ENCODE results near the gene CPA5. TPM values are rescaled to one million over a fixed set of nuclear protein-coding genes. Genes with fewer than 3 reads are reported as not detected.
A peak's percentile ranks its signal among the peaks of the same experiment; 100 is the strongest.

The CPA5 gene
- total and polyA plus RNA-seq, 10 of the 15 experiments (the other 5 are each of a cell fraction or from before 2014, with no cell fraction given): 0.06 to 0.52 (median 0.29) TPM; not detected in 2

- Histone ChIP-seq H3K4me2 (ENCODE audit: control insufficient read depth, insufficient read depth) (0 out of 2 replicates have a peak overlapping the region, but pooled peaks have one; percentile 13), H3K36me3 (ENCODE audit: control insufficient read depth in 2 of 2, insufficient read depth in 2 of 2, low read length in 1 of 2) (no peaks in the 10 kb centered on the region), H3K4me3 (no peak overlapping the region), H3K27me3 (replicated peaks in 1 of 2; ENCODE audit: control insufficient read depth in 2 of 2, insufficient read depth in 2 of 2, low read length in 1 of 2) (no peaks in the 10 kb centered on the region), H2AFZ (ENCODE audit: control insufficient read depth, low read depth, low read length) (peak overlapping the region; percentile 33), H3K9ac (ENCODE audit: control insufficient read depth, insufficient read depth, low read length) (no peak overlapping the region), H3K4me1 (ENCODE audit: control insufficient read depth, insufficient read depth, low read length) (peaks cover 15% of the 10 kb centered on the region), H3K9me3 (replicated peaks; ENCODE audit: control insufficient read depth, insufficient read depth, low read length) (no peaks in the 10 kb centered on the region), H3K79me2 (ENCODE audit: control insufficient read depth, insufficient read depth, low read length) (no peaks in the 10 kb centered on the region), H3K27ac (ENCODE audit: control insufficient read depth, insufficient read depth) (no peak overlapping the region), H4K20me1 (ENCODE audit: control insufficient read depth, insufficient read depth) (no peaks in the 10 kb centered on the region)
- FAIRE-seq (no peak), DNase-seq (ENCODE audit: low read depth, low spot score) (no peak), ATAC-seq (no peak; the same call in 2 of the 3 replicates)
- POLR2A ChIA-PET: interaction anchor here (0.6 kb wide), 1 partner anchor 322 kb away, joined by 3 read pairs; no protein-coding TSS in a partner anchor
- intact Hi-C loops (cut with micrococcal nuclease; ENCODE audit: unreplicated experiment) (no loop called here), in situ Hi-C loops (cut with MboI) (no loop called here)
- 74% methylated on average over 10 of the region's 10 CpGs for WGBS (ENCODE audit: insufficient coverage, insufficient replicate concordance, low lambda C conversion rate, missing lambda C conversion rate)
- SMC1A ChIA-PET (ENCODE audit: uncharacterized antibody, unreplicated experiment): interaction anchor here (1.0 kb wide), 1 partner anchor 40 kb away, joined by 4 read pairs; no protein-coding TSS in a partner anchor
- no peak for TF ChIP-seq YBX1 (IDR thresholded peaks at IDR 0.05)
- no peak for TF ChIP-seq PML (IDR thresholded peaks at IDR 0.05; ENCODE audit: low read length)
- no peak for TF ChIP-seq TAF1 (IDR thresholded peaks at IDR 0.05; ENCODE audit: borderline replicate concordance, low read depth, low read length)
- peak; percentile 70 for TF ChIP-seq SPI1 (IDR thresholded peaks at IDR 0.05; ENCODE audit: borderline replicate concordance, insufficient read depth, low read depth, low read length)
- no peak for TF ChIP-seq CBFB (IDR thresholded peaks at IDR 0.05; ENCODE audit: low read depth)
- 0 out of 2 replicates have a peak, but pooled peaks have one; percentile 9 for TF ChIP-seq NFIC (IDR thresholded peaks at IDR 0.05; ENCODE audit: low read depth, low read length)
- no peak for TF ChIP-seq IRF4 (IDR thresholded peaks at IDR 0.05; ENCODE audit: low read depth, low read length)
- TF ChIP-seq MTA3 (IDR thresholded peaks at IDR 0.05; ENCODE audit: borderline replicate concordance, low read length): no peak
- TF ChIP-seq EED (IDR thresholded peaks at IDR 0.05; ENCODE audit: low read depth): peak; percentile 64
- TF ChIP-seq KDM1A (IDR thresholded peaks at IDR 0.05; ENCODE audit: borderline replicate concordance): no peak
- no peak for TF ChIP-seq ZBTB11 (CRISPR knock-in tag; IDR thresholded peaks at IDR 0.05)
- TF ChIP-seq ZNF622 (IDR thresholded peaks at IDR 0.05): no peak
- CTCF ChIA-PET: no interaction called here
- BruUV-seq (replicated peaks): no TSS peak
- RAD21 ChIA-PET (ENCODE audit: unreplicated experiment): no interaction called here
Measured at GRCh38 chr7:130393841-130394411, 49.3 kb downstream of the CPA5 start.

Data from GM12878 (cell line).